GM12878 (cell line): ENCODE data around the gene IGF2BP2. TPM values are rescaled to one million over a fixed set of nuclear protein-coding genes. Genes with fewer than 3 reads are reported as not detected.
A peak's percentile ranks its signal among the peaks of the same experiment; 100 is the strongest.

Experiments
- ATAC-seq: fragments of 200-7000 bp; cut with Tn5 transposase; 3 replicates; pipeline ENCODE4 v1.9.1; 2020; ENCODE audit warnings: mild to moderate bottlenecking, moderate library complexity
- BruUV-seq: library from RNA; stranded (reverse); fragments of 400-500 nt; replicated peaks from 2 replicates; lab custom pipeline; 2021; lab: Mats Ljungman, UMichigan
- CTCF ChIA-PET: fragments of 300-600 bp; sonication (Branson Sonifier 250); formaldehyde crosslinking; extraction: SDS; loops from one replicate; lab custom pipeline; 2021; ENCODE audit warnings: inconsistent platforms; lab: Yijun Ruan, JAX
- POLR2A ChIA-PET: fragments of 350-600 bp; formaldehyde crosslinking; extraction: SDS; loops from one replicate; lab custom pipeline; 2021; ENCODE audit warnings: inconsistent platforms; lab: Charles Lee
- RAD21 ChIA-PET: fragments of 300-600 bp; sonication (Branson Sonifier 250); formaldehyde crosslinking; loops from one replicate; lab custom pipeline; 2023; ENCODE audit warnings: antibody characterized with exemption; ENCODE audit not compliant: unreplicated experiment; lab: Charles Lee
- SMC1A ChIA-PET: fragments of 300-600 bp; sonication (Branson Sonifier 250); formaldehyde crosslinking; loops from one replicate; lab custom pipeline; 2023; ENCODE audit not compliant: unreplicated experiment, uncharacterized antibody; lab: Charles Lee
- DNase-seq: peaks from one replicate; pipeline ENCODE4 v3.0.0-alpha.2; 2011; ENCODE audit warnings: low read depth, low spot score
- FAIRE-seq: peaks from 3 replicates; lab custom pipeline; 2011; peaks lifted over from hg19 to GRCh38; lab: Jason Lieb, UNC
- H2AFZ ChIP-seq: 2 replicates; pipeline ENCODE4 v1.6.0; 2011; ENCODE audit warnings: low read depth, low read length, control low read depth; ENCODE audit not compliant: control insufficient read depth
- H3K27ac ChIP-seq: 2 replicates; pipeline ENCODE4 v1.5.1; 2011; ENCODE audit warnings: control low read depth; ENCODE audit not compliant: control insufficient read depth, insufficient read depth
- H3K27me3 ChIP-seq, 2 experiments: replicated peaks in 1 of 2; 2 replicates each; pipeline versions ENCODE4 v1.6.0 to v1.6.1; 2011; ENCODE audit warnings: low read length in 1 of 2; ENCODE audit not compliant: control insufficient read depth in 2 of 2, insufficient read depth in 2 of 2
- H3K36me3 ChIP-seq, 2 experiments: 2 replicates each; pipeline ENCODE4 v1.5.1; 2011; ENCODE audit warnings: low read length in 1 of 2; ENCODE audit not compliant: control insufficient read depth in 2 of 2, insufficient read depth in 2 of 2
- H3K4me1 ChIP-seq: 2 replicates; pipeline ENCODE4 v1.6.1; 2011; ENCODE audit warnings: mild to moderate bottlenecking, low read length, moderate library complexity, mixed read lengths; ENCODE audit not compliant: control insufficient read depth, insufficient read depth
- H3K4me2 ChIP-seq: 2 replicates; pipeline ENCODE4 v1.6.0; 2011; ENCODE audit warnings: control low read depth; ENCODE audit not compliant: control insufficient read depth, insufficient read depth
- H3K4me3 ChIP-seq: fragments of 200-600 bp; sonication (generic); 2 replicates; pipeline ENCODE4 v1.5.1; 2016
- H3K79me2 ChIP-seq: 2 replicates; pipeline ENCODE4 v1.6.0; 2011; ENCODE audit warnings: low read length; ENCODE audit not compliant: control insufficient read depth, insufficient read depth
- H3K9ac ChIP-seq: 2 replicates; pipeline ENCODE4 v1.8.0; 2011; ENCODE audit warnings: low read length, control low read depth, mixed read lengths; ENCODE audit not compliant: control insufficient read depth, insufficient read depth
- H3K9me3 ChIP-seq: replicated peaks from 3 replicates; pipeline ENCODE4 v1.5.1; 2011; ENCODE audit warnings: mild to moderate bottlenecking, low read length; ENCODE audit not compliant: control insufficient read depth, insufficient read depth
- H4K20me1 ChIP-seq: 2 replicates; pipeline ENCODE4 v1.6.0; 2011; ENCODE audit not compliant: control insufficient read depth, insufficient read depth
- ATF3 ChIP-seq: IDR thresholded peaks from 2 replicates; pipeline ENCODE4 v1.6.1; 2011; ENCODE audit warnings: low read depth, mild to moderate bottlenecking, low read length, moderate library complexity, borderline replicate concordance; ENCODE audit errors: extremely low read depth
- CUX1 ChIP-seq: IDR thresholded peaks from 2 replicates; pipeline ENCODE4 v1.6.1; 2012; ENCODE audit warnings: improper control_type of control experiment, low read depth, low read length; ENCODE audit not compliant: insufficient replicate concordance
- RAD51 ChIP-seq: fragments of 450-650 bp; IDR thresholded peaks from 2 replicates; pipeline ENCODE4 v1.6.1; 2016; ENCODE audit warnings: moderate library complexity, mild to moderate bottlenecking, inconsistent platforms
- WGBS: methylation state at CpG from one replicate; pipeline ENCODE4 v1.1.6; 2016; ENCODE audit warnings: low lambda C conversion rate; ENCODE audit not compliant: insufficient replicate concordance, insufficient coverage; ENCODE audit errors: missing lambda C conversion rate; 5-methylcytosine and 5-hydroxymethylcytosine counted together
- in situ Hi-C: fragments of 300-500 bp; cut with MboI; formaldehyde crosslinking; loops from 9 replicates; pipeline ENCODE4 v1.14.3; 2018; ENCODE audit warnings: mixed read lengths
- intact Hi-C: fragments of 100-400 bp; cut with micrococcal nuclease; formaldehyde crosslinking; loops from one replicate; pipeline ENCODE4 v1.14.2; 2022; ENCODE audit not compliant: unreplicated experiment
- polyA plus RNA-seq, 11 experiments: library from polyadenylated mRNA; depleted of rRNA in 4 of 11; unstranded in 6 of 11; stranded (reverse) in 5 of 11; fragments of >200 nt; fragmentation: Nextera tagmentation in 4 of 11; fragmentation: Illumina TruSeq in 1 of 11; extraction: Ambion mirVana in 4 of 11; extraction: Trizol in 1 of 11; gene quantifications; 1 replicate in 1 of 11; 2 replicates in 10 of 11; pipeline versions ENCODE4 v1.2.1 to v1.2.3, GENCODE V29; 2011 to 2016; ENCODE audit warnings: inconsistent platforms in 2 of 11, missing spikeins in 2 of 11, low read depth in 1 of 11
- total RNA-seq, 4 experiments: library from RNA; depleted of rRNA in 3 of 4; stranded (reverse); fragments of >200 nt in 3 of 4; fragmentation: Illumina TruSeq in 1 of 4; extraction: Trizol in 1 of 4; gene quantifications; 2 replicates each; pipeline versions ENCODE4 v1.2.1 to v1.2.3, GENCODE V29; 2013 to 2021

IGF2BP2 gene
- total and polyA plus RNA-seq, 10 of the 15 experiments (the other 5 are each of a cell fraction or from before 2014, with no cell fraction given): 0.25 to 0.72 TPM; not detected in 8

GRCh38 chr3:185631108-185631507 is 193.7 kb downstream of the IGF2BP2 start:
- RAD21 ChIA-PET: interaction anchor here (1.0 kb wide), 1 partner anchor 29 kb away, joined by 5 read pairs; no protein-coding TSS in a partner anchor
- H3K27ac ChIP-seq: no peak overlapping the region
- WGBS: 91% methylated on average over 4 of the region's 4 CpGs

More at GRCh38 chr3:185631108-185631507, 193.7 kb downstream of the IGF2BP2 start:
- POLR2A ChIA-PET: no interaction called here
- SMC1A ChIA-PET: interaction anchor here (1.0 kb wide), 1 partner anchor 15 kb away, joined by 3 read pairs; no protein-coding TSS in a partner anchor
- in situ Hi-C loops (no loop called here), intact Hi-C loops (no loop called here)
- Histone ChIP-seq H3K27me3 (no peaks in the 10 kb centered on the region), H3K9ac (no peak overlapping the region), H4K20me1 (no peaks in the 10 kb centered on the region), H3K4me1 (no peaks in the 10 kb centered on the region), H3K4me2 (no peak overlapping the region), H3K36me3 (peaks cover 1 to 20% of the 10 kb centered on the region in 2 experiments; a peak in 3 of 4 replicates), H3K9me3 (no peaks in the 10 kb centered on the region), H3K4me3 (no peak overlapping the region), H3K79me2 (no peaks in the 10 kb centered on the region), H2AFZ (no peak overlapping the region)
- CTCF ChIA-PET: interaction anchor here (1.6 kb wide), 1 partner anchor 23 kb away, joined by 3 read pairs; no protein-coding TSS in a partner anchor
- TF ChIP-seq RAD51 (no peak), ATF3 (no peak), CUX1 (no peak)
- ATAC-seq (no peak), FAIRE-seq (no peak), DNase-seq (peak; percentile 24)
- BruUV-seq: no TSS peak
